Stimulated activated CD4-positive, alpha-beta T cell treated with anti-CD3 and anti-CD28 coated beads, TNF-alpha, amount 100 ng/mL, for 24 hours (primary cell): ENCODE measurements around the gene UBN2.

ENCODE experiments used
- DNase-seq, 3 experiments: peaks; one replicate each; pipeline ENCODE4 v3.0.0-alpha.2; 2020; ENCODE audit warnings: low read depth in 3 of 3

Gene UBN2

GRCh38 chr7:139345042-139345441, 114.0 kb downstream of the UBN2 start:
- no peak for DNase-seq

- DNase-seq, result no peak
Measured at GRCh38 chr7:139351027-139351426, 120.0 kb downstream of the UBN2 start.

GRCh38 chr7:139354729-139355128, 123.7 kb downstream of the UBN2 start:
- DNase-seq, result no peak

- DNase-seq, result no peak
Measured at GRCh38 chr7:139355320-139355719, 124.3 kb downstream of the UBN2 start.
